A549 (cell line): ENCODE measurements around the gene BDNF.

ENCODE experiments used
- EP300 ChIP-seq, 2 experiments: fragments of >200 bp; sonication (Bioruptor Twin); formaldehyde crosslinking; IDR thresholded peaks; 2 replicates in 1 of 2; 3 replicates in 1 of 2; pipeline ENCODE4 v1.6.1; 2016 to 2017
- PHF8 ChIP-seq: fragments of 200-600 bp; sonication (generic); IDR thresholded peaks from 2 replicates; pipeline ENCODE4 v1.6.1; 2016; ENCODE audit warnings: low read depth, mild to moderate bottlenecking, antibody characterized with exemption, moderate library complexity, borderline replicate concordance
- RCOR1 ChIP-seq: fragments of 150-350 bp; IDR thresholded peaks from 2 replicates; pipeline ENCODE4 v1.6.1; 2014; ENCODE audit warnings: antibody characterized with exemption, low read length, low read depth
- RNF2 ChIP-seq: fragments of 200-600 bp; sonication (generic); IDR thresholded peaks from 2 replicates; pipeline ENCODE4 v1.6.1; 2016; ENCODE audit warnings: low read depth, mild to moderate bottlenecking, antibody characterized with exemption, moderate library complexity, borderline replicate concordance

DNA sequence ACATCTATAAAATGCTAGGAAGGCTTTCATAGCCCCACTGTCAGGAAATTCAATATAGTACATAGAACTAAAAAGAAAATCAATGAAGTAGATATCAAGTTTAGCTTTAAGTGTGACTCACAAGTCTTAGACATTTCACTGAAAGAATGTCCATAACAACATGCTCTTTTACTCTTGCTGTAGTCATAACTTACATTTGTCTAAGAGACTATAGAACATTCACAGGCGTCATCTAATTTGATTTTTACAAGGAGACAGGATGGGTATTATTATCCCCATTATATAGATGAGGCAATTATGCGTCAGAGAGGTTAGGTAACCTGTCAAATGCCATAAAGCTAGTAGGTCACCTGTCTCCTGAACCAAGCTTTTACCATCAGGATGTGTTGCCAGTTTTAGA is 36.9 kb downstream of the BDNF start:
- TF ChIP-seq RNF2 (no peak), PHF8 (no peak), RCOR1 (no peak), EP300 (IDR thresholded peaks at IDR 0.05) (no peak)
